Measurements from ENCODE around the gene C1QA.
"Not testable (repeated sequence)": the region's sequence is repeated elsewhere in the genome, so short reads cannot be mapped to it uniquely, and the experiment has no call there.

C1QA gene

DNA sequence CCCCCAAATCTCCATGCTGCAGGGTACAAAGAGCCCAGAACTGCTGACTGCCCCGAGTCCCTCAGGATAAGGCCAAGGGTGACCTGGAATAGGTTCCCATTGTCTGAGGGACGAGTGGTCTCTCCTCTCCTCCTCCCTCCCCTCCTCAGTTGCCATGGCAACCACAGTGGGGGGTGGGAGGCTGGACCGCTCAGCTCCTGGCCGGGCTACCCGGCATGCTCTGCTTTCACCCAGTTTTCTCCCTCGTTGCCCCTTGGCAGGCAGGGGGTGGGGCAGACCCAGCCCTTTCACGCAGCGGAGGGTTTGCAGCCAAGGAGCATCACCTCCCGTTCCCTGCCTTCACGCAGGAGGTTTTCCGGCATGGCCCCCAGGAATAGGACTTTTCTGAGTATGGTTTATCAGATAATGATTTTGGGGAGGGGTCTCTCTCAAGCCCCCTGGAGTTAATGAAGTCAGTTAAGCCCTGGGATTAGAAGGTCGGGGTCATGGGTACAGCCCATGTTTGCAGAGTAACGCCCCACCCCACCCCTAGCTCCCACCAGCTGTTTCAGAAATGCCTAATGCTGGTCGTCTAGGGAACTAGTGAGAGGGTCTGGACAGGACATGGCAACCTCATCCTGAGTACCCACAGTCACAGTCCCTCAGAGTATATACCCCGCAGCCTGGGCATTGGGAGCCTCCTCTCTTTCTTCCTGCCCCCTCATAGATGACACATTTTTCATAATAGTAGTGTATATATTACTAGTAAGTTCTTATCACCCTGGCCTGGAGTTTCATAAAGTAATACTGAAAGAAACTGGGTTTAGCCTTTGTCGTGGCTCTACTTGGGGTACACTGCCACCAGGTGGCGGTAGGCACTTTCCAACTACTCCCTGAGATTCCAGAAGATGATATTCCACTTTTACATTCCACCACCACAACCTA is 37.3 kb downstream of the C1QA start:
- DNase-seq (ENCODE audit: low spot score), result peak; percentile 87

DNA sequence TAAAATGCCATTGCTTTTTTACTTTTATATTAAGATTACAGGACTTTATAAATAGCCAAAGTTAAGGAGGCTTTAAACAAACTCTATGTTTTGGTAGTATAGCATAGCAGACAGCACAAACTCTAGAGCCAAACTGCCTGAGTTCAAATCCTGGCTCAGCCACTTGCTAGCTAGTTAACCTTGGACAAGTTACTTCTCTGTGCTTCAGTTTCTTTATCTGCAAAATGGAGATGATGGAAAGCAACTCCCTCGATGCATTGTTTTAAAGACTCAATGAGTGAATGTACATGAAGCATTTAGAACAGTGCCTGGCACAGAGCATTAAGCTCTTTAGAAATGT is 38.0 kb downstream of the C1QA start:
- no peak for DNase-seq (ENCODE audit: low spot score)

DNA sequence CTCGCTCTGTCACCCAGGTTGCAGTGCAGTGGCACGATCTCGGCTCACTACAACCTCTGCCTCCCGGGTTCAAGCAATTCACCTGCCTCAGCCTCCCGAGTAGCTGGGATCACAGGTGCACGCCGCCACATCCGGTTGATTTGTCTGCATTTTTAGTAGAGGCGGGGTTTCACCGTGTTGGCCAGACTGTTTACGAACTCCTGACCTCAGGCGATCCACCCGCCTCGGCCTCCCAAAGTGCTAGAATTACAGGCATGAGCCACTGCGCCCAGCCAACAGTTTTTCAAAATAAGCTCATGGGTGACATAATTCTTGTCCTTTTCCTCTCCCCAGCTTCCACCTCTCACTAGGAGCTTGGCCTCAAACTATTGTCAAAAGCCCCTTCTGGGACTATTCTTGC is 39.7 kb downstream of the C1QA start:
- not testable (repeated sequence) for DNase-seq (ENCODE audit: low spot score)

DNA sequence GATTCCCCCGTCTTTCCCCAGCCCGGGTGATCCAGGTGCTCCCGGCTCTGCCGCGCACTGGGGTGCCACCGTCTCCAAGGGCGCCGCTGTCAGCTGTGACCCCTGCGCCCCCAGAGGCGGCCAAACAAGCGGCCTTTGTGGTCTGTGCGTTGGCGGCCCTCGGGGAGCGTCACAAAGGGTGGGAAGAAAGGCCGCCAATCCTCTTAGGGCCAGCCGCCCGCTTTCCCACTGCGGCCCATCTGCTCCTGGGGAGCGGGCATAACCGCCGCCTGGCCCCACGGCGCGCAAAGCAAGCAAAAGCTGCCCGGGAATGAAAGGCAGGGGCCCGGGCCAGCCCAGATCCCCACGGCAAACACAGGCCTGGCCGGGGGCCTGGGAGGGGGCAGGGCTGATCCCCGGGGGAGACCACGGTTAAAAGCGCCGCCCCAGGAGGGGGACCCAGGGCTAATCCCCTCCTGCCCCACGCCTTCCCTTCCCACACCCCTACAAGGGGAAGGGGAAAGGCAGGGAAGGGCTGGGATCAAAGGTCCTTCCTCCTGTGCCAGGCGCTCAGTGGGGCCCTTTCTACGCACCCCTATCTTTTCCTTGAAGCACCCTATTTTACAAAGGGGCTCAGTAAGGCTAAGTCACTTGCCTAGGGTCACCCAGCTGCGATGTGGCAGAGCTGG is 40.6 kb downstream of the C1QA start:
- no peak for DNase-seq (ENCODE audit: low spot score)

DNA sequence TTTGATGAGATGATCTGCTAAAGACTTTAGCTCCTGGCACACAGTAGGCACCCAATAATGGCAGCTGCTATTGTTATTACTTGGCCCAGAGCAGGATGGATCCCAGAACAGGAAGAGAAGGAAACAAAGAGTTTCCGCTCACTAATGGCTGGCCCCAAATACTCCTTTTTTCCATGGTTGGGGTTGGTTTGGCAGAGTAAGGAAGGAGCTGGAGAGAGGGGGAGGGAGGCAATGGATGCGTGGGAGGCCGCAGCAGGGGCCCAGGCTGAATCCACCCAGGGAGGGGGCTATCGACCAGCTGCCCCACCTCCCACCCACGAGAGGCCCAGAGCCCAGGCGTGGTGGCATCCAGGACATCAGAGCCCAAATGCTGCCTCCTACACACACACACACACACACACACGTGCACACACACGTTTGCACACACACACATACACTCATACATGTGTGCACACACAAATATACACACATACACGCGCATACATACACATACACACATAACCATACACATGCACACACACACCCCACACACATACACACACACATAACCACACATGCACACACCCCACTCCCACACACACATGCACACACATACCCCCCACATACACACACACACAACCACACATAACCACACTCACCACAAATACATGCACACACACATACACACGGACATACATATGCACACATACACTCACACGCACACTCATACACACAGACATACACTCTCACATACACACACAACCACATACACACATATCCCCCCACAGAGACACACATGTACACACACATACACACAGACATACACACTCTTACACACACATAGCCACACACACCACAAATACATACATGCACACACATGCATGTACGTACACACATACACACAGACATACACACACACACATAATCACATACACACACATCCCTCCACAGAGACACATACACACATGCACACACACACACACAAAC is 41.8 kb downstream of the C1QA start:
- no peak for DNase-seq (ENCODE audit: low spot score)

DNA sequence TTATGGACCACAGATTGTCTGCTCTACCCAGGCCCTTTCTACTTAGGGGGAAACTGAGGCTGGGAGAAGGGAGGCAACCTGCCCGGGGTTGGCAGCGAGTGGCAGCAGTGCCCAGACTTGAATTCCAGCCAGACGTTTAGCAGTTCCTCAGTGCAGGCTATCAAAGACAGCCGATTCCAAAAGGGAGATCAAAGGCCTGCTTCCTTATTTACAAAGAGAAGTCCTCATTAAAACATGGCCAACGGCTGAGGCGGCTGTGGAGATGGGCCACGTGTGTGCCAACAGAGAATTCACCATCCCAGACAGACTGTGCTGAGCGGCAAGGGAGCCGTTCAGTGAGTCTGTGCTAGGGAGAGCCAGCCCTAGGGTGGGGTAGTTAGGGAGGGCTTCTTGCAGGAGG is 44.3 kb downstream of the C1QA start:
- no peak for DNase-seq (ENCODE audit: low spot score)

DNA sequence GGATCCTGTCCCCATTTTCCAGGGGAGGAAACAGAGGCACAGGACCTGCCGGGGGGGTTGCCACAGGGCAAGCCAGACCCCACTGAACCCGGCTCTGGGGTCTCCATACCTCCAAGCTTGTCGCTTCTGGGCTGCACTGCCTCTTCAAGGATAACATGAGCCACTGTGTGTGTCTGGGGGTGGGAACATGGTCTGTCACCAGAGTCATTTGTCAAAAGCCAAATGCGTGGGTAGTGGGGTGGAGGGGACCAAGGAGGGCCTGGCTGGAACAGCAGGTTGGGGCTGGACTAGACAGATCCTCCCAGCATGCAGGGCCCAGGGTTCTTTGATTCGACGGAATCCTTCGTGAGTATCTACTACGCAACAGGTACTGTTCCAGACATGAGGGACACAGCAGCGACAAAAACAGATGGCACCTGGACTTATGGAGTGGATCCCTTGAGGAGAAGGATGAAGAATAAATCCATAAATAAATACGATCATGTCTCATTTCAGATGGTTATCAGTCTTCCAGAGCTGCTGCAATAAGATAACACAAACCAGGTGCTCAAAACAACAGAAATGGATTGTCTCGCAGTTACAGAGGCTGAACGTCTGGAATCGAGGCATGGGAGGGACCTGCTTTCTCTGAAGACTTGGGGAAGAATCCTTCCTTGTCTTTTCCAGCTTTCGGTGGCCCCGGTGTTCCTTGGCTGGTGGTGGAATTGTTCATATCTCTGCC is 45.3 kb downstream of the C1QA start:
- peak; percentile 94 for DNase-seq (ENCODE audit: low spot score)

DNA sequence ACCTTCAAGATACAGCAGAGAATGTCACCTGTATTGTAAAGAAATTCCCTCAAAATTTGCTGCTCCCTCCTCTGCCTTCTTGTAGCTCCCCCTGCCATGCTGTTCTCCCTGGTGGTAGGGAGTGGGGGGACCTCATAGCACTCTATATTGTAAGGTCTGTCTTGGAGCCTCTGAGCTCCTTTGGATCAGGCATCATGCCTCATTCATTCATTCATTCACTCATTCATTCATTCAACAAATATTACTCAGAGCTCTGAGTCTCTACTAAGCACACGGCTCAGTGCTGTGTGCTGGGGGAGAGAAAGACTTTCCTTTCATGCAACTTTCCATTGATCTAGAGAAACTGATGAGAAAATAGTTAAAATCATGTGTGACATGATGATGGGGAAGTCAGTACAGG is 47.1 kb downstream of the C1QA start:
- no peak for DNase-seq (ENCODE audit: low spot score)

DNA sequence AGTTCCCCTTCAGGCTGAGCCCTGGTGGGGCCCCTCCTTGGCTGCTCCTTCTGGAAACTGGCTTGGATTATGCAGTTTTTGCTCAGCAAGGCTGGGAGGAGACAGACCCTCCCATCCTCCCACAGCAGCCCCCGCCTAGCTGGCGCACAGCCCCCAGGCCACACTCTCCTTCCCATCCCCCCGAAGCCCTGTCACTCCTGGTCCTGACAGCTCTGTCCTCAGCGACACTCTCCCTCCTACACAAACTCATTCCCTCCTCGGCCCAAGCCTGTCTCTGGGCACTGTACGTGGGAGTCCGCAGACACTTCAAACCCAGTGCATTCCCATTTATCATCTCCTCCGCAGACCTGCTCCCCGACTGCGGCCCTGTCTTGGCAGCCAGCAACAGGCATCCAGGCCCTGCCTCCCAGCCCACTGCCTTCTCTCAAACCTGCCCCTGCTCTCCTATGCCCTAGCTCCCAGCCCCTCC is 49.2 kb downstream of the C1QA start:
- no peak for DNase-seq (ENCODE audit: low spot score)

DNA sequence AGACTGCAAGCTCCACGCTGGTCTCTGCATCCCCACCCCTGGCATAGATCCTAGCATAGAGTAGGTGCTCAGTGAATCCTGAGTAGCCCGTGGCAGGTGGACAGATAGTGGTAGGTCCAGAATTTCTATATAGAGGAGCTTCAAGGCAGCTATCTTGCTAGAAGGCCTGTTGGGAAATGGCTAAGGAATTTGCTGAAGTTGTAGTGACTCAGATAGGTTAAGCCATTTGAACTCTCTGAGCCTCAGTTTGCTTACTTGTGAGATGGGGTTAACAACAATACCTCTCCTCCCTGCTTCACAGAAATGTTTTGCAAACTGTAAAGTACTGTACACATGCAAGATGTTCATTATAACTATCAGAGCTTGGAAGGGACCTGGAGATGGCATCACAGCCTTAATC is 50.8 kb downstream of the C1QA start:
- DNase-seq (ENCODE audit: low spot score), result no peak

DNA sequence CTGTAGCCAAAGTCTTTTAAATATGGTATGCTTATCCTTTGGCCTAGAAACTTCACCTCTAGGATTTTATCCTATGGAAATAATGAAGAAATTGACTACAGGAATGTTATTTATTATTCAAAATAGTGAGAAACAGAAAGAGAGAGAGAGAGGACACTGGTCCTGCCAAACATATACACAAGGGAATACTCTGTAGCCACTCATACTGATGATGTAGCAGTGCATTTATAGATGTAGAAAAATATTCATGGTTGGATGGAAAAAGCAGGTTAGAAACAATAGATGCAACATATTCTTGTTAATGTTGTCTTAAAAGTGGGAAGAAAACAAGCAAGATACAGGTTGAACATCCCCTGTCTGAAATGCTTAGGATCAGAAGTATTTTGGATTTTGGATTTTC is 52.0 kb downstream of the C1QA start:
- DNase-seq (ENCODE audit: low spot score), result no peak

Small RNA genes within 50 kb of the gene (small RNA-seq; reads per million reads assigned to genes)
- gene MIR6127, result 0 reads per million in 2 experiments

Data from SK-N-DZ (cell line).